Thoracic aorta (tissue), 2 donors: ENCODE data around the gene RPS6KA5. TPM values are rescaled to one million over a fixed set of nuclear protein-coding genes. Genes with fewer than 3 reads are reported as not detected.

ENCODE experiments used
- ATAC-seq: fragments of 150-250 bp; one replicate; pipeline ENCODE4 v1.8.0; 2017; ENCODE audit warnings: low read depth; ENCODE audit not compliant: insufficient number of reproducible peaks, low FRiP score
- DNase-seq: peaks from one replicate; pipeline ENCODE4 v3.0.0-alpha.2; 2020; ENCODE audit warnings: low spot score
- H3K27ac ChIP-seq, 2 donors: fragments of 200-600 bp; sonication (generic); 1 replicate in 1 of 2; 2 replicates in 1 of 2; pipeline ENCODE4 v1.5.1; 2016; ENCODE audit warnings: mild to moderate bottlenecking in 2 of 2, moderate library complexity in 2 of 2
- H3K27me3 ChIP-seq: fragments of 200-600 bp; sonication (generic); replicated peaks from 2 replicates; pipeline ENCODE4 v1.6.0; 2016; ENCODE audit warnings: mild to moderate bottlenecking; ENCODE audit not compliant: insufficient read depth
- H3K36me3 ChIP-seq: fragments of 200-600 bp; sonication (generic); one replicate; pipeline ENCODE4 v1.5.1; 2016
- H3K4me1 ChIP-seq, 2 donors: fragments of 200-600 bp; sonication (generic); 1 replicate in 1 of 2; 2 replicates in 1 of 2; pipeline versions ENCODE4 v1.5.1 to v1.6.0; 2016; ENCODE audit warnings: low read depth in 2 of 2, mild to moderate bottlenecking in 1 of 2; ENCODE audit not compliant: control insufficient read depth in 1 of 2
- H3K4me3 ChIP-seq: fragments of 200-600 bp; sonication (generic); 2 replicates; pipeline ENCODE4 v1.5.1; 2016; ENCODE audit warnings: mild to moderate bottlenecking
- H3K9me3 ChIP-seq: fragments of 200-600 bp; sonication (generic); 2 replicates; pipeline ENCODE4 v1.5.1; 2016
- total RNA-seq, 2 donors: library from RNA; depleted of rRNA; stranded (reverse); fragments of >200 nt; gene quantifications; one replicate each; pipeline versions ENCODE4 v1.1.0 to v1.2.3, GENCODE V29; 2016
- TF ChIP-seq, protein P1 (sequence below): fragments of 200-600 bp; sonication (generic); IDR thresholded peaks from one replicate; pipeline ENCODE4 v1.5.1; 2019; ENCODE audit warnings: antibody characterized with exemption

The RPS6KA5 gene
- total RNA-seq, 2 donors from 2014 or later, result 1.4 to 4.6 TPM

DNA sequence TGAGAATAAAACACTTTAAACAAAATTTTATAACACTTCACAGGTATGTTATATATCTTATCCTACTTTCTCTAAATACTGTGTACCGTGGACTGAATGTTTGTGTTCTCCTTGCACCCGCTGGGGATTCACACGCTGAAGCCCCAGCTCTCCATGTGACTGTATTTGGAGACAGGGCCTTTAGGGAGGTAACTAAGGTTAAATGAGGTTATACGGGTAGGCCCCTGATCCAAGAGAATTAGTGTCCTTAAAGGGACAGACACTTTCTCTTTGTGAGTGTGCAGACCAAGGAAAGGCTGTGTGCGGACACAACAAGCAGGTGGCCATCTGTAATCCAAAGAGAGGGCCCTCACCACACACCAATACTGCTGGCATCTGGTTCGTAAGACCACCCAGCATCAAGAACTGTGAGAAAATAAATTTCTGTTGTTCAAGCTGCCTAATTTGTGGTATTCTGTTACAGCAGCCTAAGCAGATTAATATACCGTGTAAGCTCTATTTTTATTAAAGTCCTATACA lies 174.1 kb downstream of the RPS6KA5 start:
- H3K27ac ChIP-seq, result no peak overlapping the region
- H3K4me1 ChIP-seq, result no peaks in the 10 kb centered on the region
- no peaks in the 10 kb centered on the region for H3K27me3 ChIP-seq
- H3K4me3 ChIP-seq, result no peak overlapping the region
- peaks cover 3% of the 10 kb centered on the region for H3K9me3 ChIP-seq
- ATAC-seq (no peak), DNase-seq (no peak)
- TF ChIP-seq, protein P1, sequence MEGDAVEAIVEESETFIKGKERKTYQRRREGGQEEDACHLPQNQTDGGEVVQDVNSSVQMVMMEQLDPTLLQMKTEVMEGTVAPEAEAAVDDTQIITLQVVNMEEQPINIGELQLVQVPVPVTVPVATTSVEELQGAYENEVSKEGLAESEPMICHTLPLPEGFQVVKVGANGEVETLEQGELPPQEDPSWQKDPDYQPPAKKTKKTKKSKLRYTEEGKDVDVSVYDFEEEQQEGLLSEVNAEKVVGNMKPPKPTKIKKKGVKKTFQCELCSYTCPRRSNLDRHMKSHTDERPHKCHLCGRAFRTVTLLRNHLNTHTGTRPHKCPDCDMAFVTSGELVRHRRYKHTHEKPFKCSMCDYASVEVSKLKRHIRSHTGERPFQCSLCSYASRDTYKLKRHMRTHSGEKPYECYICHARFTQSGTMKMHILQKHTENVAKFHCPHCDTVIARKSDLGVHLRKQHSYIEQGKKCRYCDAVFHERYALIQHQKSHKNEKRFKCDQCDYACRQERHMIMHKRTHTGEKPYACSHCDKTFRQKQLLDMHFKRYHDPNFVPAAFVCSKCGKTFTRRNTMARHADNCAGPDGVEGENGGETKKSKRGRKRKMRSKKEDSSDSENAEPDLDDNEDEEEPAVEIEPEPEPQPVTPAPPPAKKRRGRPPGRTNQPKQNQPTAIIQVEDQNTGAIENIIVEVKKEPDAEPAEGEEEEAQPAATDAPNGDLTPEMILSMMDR, result no peak
- H3K36me3 ChIP-seq, result no peaks in the 10 kb centered on the region

DNA sequence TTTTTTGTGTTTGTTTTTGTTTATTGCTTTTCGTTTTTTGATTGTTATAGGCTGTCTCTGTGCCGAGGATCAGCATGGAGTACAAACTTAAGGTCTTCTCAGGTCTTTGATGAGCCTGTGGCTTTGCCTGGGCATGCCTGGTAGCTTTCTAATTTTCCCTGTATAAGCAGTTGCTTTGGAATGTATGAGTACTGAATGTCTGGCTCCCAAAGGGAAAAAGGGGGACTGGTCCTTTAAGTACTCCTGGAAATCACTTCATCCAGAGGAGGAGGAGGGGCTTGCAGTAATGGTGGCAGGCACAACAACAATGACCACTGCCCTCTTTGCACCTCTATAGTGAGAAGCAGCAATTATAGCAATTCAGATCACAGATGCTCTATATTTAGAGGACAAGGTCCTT lies 176.7 kb downstream of the RPS6KA5 start:
- peaks cover 3% of the 10 kb centered on the region for H3K9me3 ChIP-seq
- no peak overlapping the region for H3K27ac ChIP-seq
- TF ChIP-seq, protein P1, result no peak
- H3K27me3 ChIP-seq, result no peaks in the 10 kb centered on the region
- no peak overlapping the region for H3K4me3 ChIP-seq
- H3K4me1 ChIP-seq, result no peaks in the 10 kb centered on the region
- H3K36me3 ChIP-seq, result no peaks in the 10 kb centered on the region
- ATAC-seq (no peak), DNase-seq (no peak)

DNA sequence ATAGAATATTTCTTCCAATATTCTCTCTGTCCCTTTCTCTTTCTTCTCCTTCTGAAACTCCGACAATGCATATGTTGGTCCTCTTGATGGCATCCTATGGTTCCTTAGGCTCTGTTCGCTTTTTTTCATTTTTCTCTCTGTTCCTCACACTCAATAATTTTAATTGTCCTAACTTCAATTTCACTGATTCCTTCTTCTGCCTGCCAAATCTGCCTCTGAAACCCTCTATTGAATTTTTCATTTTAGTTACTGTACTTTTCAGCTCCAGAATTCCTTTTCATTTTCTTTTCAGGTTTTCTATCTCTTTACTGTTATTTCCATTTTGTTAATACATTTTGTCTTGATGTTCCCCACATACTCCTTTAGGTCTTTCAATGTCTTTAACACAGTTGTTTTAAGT lies 177.2 kb downstream of the RPS6KA5 start:
- TF ChIP-seq, protein P1, result no peak
- DNase-seq (no peak), ATAC-seq (no peak)
- H3K9me3 ChIP-seq, result peaks cover 3% of the 10 kb centered on the region
- H3K4me1 ChIP-seq, result no peaks in the 10 kb centered on the region
- no peaks in the 10 kb centered on the region for H3K36me3 ChIP-seq
- H3K27me3 ChIP-seq, result no peaks in the 10 kb centered on the region
- no peak overlapping the region for H3K27ac ChIP-seq
- H3K4me3 ChIP-seq, result no peak overlapping the region

DNA sequence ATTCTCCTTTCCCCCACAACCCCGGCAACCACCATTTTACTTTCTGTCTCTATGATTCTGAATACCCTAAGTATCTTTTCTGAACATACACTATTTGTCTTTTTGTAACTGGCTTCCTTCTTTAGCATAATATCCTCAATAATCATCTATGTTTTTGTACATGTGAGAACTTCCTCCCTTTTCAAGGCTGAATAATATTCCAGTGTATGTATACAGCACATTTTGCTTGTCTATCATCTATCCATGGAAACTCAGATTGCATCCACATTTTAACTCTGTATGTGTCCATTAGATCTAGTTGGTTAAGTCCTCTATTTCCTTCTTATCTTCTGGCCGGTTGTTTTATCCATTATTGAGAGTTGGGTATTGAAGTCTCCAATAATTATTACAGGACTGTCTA lies 180.2 kb downstream of the RPS6KA5 start:
- no peak for ATAC-seq
- Histone ChIP-seq H3K4me3 (no peak overlapping the region), H3K4me1 (no peaks in the 10 kb centered on the region), H3K36me3 (no peaks in the 10 kb centered on the region), H3K27ac (no peak overlapping the region), H3K9me3 (peaks cover 3% of the 10 kb centered on the region), H3K27me3 (no peaks in the 10 kb centered on the region)
- TF ChIP-seq, protein P1, result no peak
- DNase-seq, result no peak

DNA sequence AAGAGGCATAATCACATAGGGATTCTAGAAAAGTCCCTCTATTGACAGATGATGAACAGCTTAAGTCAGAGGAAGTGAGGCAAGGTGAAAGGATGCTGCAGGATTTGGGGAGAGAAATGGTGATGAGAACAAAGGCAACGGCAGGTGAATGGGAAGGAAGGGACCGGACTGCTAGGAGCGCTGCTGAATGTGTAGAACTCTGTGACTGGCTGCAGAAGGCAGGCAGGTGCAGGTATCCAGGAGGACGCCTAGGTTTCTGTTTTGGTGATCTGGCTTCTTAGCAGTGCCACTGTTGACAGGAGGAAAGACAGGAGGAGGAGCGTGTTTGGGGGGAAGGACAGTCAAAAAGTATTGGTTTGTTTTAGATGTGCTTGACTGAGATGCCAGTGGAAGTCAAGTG lies 185.8 kb downstream of the RPS6KA5 start:
- TF ChIP-seq, protein P1, result no peak
- Histone ChIP-seq H3K27ac (no peak overlapping the region), H3K9me3 (no peaks in the 10 kb centered on the region), H3K4me1 (peaks cover 0 to 6% of the 10 kb centered on the region in 2 donors), H3K4me3 (no peak overlapping the region), H3K36me3 (no peaks in the 10 kb centered on the region), H3K27me3 (no peaks in the 10 kb centered on the region)
- no peak for ATAC-seq
- DNase-seq, result no peak
